GM18870 (cell line): ENCODE data around the gene RHD.
"Not testable (repeated sequence)": the region's sequence is repeated elsewhere in the genome, so short reads cannot be mapped to it uniquely, and the experiment has no call there.

Source experiments
- ATAC-seq: cut with Tn5 transposase; IDR thresholded peaks from one replicate; pipeline ENCODE4 v1.9.1; 2021; ENCODE audit warnings: moderate library complexity; ENCODE audit not compliant: unreplicated experiment

The RHD gene

DNA sequence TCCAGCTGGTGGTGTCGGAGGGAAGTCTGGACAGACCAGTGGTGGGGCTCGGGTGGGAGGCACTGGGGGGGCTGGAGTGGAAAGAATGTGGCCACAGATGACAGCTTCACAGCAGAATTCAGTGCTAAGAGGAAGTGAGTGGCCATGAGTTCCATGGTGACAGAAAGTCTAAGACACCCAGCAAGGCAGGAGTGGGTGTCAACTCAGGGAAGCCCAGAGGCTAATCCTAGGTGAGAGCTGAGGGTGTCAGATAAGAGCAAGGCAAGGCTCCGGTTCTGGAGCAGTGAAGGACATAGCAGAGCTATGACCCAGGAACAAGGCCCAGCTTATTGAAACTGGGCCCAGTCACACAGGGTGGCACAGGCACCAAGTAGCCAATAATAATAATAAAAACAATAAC is 30.0 kb downstream of the RHD start:
- not testable (repeated sequence) for ATAC-seq

DNA sequence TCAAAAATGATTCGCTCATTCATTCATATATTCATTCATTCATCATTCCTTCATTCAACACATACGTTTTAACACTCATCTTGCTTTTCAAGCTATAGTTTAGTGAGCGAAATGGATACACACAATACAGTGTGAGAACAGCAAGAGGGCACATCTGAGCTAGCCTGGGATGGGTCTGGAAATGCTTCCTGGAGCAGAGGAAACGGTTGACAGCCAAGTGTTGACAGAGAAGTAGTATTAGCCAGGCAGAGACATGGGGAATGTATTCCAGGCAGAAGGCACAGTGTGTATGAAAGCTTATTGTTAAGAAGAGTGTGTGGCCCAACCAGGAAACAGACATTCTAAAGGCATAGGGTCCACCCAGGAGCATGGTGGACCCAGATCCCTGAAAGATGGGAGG is 32.6 kb downstream of the RHD start:
- not testable (repeated sequence) for ATAC-seq

DNA sequence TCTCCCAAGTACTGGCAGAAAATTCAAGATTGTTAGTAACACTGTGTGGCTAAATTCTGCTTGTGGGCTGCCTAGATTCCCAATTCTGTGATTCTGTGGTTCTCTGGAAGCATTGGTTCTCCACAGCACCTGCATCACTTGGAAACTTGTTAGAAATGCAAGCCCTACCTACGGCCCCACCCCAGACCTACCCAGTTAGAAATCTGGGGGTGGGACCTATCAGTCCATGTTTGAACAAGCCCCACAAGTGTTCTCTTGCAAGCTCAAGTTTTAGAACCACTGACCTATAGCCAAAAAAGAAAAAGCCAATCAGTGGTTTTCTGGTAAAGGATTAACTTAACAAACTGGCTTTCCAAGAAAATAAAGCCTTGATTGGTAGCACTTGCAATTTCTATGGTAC is 35.9 kb downstream of the RHD start:
- ATAC-seq = not testable (repeated sequence)

DNA sequence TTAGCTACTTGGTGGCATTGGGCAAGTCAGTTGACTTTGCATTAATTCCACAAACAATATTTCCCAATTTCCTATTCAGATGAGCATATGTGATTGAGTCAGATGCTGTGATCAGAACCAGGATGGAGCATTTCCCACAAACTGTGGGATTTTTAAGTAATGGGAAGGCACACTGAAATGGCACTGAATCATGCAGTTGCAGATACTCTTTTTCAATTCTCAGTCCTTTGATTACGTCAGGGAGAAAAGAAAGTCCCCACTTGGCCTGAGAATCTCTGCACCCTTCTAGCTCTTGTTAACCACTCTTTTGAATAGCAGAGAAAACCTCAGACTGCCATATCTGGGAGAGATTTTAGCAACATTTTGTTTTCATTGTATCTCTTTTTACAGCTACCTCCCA is 36.8 kb downstream of the RHD start:
- ATAC-seq = not testable (repeated sequence)

DNA sequence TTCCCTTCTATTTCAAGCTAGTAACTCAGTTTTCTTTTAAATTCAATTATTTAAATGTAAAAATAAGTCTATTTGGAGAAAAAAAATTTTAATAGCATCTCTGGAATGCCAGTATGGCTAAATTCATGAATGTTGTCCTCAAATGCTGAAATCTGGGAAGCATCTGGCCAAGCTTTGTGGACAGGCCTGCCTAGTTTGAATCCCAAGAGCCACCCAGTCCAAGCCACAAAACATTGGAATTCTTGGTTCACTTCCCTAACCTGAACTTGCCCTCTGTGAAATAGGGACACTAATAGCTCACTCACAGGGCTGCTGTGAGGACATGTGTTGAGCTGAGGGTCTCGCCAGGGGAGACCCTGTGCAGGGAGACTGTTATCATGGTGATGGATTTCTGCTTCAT is 37.2 kb downstream of the RHD start:
- ATAC-seq = not testable (repeated sequence)

DNA sequence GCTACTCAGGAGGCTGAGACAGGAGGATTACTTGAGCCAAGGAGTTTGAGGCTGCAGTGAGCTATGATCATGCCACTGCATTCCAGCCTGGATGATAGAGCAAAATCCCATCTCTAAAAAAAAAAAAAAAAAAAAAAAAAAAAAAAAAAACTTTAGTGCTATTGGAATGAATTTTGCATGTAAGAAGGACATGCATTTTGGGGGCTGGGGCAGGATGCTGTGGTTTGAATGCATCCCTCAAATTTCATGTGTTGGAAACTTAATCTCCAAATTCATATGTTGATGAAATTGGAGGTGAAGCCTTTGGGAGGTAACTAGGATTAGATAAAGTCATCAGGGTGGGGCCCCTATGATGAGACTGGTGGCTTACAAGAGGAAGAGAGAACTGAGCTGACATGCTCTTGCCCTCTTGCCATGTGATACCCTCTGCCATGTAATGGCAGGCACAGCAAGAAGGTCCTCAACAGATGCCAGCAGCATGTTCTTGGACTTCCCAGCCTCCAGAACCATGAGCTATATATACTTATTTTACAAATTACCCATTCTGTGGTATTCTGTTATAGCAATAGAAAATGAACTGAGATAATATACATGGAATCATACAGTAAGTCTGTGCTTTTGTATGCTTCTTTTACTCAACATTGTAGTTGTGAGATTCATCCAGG is 40.6 kb downstream of the RHD start:
- not testable (repeated sequence) for ATAC-seq

DNA sequence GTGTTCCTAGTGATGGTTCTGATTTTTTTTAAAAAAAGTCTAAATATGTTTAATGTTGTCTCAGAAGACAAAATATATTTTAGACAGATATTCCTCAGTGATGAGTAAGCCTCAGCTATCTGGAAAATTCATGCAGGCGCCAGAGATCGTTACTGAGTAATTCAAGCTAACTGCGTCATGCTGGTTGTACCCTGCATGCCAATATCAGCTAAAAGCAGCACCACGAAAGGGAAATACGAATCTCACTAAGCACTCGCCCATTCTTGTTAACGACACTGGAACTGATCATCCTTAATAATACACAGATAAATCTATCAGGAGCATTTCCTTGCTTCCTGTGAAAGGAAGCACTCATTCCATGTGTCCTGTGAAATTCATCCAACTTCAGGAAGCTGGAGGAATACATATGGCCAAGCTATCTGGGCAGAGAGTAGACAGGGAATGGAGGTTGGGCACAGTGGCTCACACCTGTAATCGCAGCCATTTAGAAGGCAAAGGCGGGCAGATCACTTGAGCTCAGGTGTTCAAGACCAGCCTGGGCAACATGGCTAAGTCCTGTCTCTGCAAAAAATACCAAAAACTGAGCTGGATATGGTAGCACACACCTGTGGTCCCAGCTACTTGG is 48.1 kb downstream of the RHD start:
- ATAC-seq = not testable (repeated sequence)

DNA sequence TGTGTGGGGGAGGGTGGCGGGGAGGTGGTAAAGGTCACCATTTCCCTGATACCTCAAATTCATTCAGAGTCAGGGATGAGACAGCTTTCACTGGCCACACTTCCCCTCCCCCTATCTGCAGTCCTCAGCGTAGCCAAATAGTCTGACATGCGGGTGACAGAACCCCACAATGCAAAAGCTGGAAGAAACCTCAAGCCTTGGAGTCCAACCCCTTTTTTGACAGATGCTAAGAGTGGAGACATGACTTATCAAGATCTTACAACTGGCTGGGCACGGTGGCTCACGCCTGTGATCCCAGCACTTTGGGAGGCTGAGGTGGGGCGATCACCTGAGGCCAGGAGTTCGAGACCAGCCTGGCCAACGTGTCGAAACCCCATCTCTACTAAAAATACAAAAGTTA is 49.8 kb downstream of the RHD start:
- not testable (repeated sequence) for ATAC-seq

DNA sequence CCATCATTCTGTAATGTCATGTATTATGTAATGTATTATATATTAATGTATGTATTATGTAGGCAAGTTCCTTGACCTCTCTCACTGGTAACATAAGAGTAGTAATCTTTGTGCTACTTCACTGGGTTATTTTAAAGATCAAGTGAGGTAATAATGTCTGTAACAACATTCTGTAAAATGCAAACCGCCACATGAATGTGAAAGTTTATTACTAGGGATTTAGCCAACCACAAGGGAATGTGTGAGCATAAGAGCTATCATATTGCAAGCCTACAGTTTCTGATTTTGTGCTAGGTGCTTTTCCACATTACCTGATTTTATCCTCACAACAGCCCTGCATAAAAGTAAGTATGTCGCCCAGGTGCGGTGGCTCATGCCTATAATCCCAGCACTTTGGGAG is 52.1 kb downstream of the RHD start:
- ATAC-seq = not testable (repeated sequence)

DNA sequence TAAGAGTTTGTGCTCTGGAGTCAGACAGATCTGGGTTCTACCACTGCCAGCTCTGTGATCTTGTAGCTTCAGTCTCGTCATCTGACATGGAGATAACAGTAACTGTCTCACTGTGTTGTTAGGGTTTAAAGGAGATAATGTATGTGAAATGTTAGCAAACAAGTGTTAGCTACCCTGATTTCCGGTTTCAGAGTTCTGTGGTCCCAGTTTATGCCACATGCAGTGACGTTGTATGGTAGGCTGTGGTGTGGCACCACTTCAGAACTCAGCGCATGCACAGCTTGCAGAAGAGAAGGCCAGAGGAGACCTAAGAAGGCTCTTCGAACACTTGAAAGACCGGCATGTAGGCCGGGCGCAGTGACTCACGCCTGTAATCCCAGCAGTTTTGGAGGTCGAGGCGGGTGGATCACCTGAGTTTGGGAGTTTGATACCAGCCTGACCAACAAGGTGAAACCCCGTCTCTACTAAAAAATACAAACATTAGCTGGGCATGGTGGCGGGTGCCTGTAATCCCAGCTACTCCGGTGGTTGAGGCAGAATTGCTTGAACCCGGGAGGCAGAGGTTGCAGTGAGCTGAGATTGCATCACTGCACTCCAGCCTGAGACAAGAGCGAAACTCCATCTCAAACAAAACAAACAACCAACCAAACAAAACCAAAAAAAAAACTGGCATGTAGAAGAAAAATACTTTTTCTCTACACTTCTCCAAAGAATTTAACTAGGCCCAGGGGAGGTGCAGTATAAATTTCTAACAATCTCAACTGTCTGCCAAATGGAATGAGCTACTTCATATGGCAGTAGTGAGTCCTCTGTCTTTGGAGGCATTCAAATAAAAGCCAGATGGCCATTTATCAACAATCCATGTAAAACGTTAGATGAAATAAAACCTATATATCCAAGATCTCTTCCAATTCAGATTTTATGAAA is 55.8 kb downstream of the RHD start:
- not testable (repeated sequence) for ATAC-seq

DNA sequence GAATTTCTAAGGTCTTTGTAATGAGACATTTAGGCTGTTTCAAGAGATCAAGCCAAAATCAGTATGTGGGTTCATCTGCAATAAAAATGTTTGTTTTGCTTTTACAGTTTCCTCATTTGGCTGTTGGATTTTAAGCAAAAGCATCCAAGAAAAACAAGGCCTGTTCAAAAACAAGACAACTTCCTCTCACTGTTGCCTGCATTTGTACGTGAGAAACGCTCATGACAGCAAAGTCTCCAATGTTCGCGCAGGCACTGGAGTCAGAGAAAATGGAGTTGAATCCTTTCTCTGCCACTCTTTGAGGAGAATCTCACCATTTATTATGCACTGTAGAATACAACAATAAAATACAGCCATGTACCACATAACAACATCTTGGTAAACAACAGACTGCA is 56.5 kb downstream of the RHD start:
- not testable (repeated sequence) for ATAC-seq

DNA sequence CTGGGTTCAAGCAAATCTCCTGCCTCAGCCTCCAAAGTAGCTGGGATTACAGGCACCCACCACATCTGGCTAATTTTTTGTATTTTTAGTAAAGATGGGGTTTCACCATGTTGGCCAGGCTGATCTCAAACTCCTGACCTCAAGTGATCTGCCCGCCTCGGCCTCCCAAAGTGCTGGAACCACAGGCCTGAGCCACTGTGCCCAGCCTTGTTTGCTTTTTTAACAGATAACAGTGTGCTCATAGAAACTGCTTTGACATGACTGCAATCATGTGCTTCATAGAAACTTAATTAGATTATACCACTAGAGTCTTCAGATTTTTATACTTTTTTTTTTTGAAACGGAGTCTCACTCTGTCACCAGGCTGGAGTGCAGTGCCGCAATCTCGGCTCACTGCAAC is 57.0 kb downstream of the RHD start:
- ATAC-seq = not testable (repeated sequence)

DNA sequence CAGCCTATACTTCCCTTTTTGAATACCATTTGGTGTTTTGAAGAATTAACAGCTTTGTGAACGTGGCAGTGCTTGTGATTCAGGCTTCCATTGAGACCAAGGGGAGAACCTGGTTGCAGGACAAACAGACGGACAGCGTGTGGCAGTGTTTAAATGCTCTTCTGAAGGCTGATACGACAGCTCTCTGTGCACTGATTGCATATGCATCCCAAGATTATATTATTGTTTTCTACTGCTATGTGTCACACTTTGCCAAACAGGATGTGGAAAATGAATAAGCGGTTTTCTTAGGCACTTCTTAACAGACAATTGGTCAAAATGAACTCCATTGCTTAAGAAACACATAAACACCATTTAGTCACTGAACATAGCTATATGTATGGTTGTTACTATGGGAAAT is 57.6 kb downstream of the RHD start:
- ATAC-seq = not testable (repeated sequence)

DNA sequence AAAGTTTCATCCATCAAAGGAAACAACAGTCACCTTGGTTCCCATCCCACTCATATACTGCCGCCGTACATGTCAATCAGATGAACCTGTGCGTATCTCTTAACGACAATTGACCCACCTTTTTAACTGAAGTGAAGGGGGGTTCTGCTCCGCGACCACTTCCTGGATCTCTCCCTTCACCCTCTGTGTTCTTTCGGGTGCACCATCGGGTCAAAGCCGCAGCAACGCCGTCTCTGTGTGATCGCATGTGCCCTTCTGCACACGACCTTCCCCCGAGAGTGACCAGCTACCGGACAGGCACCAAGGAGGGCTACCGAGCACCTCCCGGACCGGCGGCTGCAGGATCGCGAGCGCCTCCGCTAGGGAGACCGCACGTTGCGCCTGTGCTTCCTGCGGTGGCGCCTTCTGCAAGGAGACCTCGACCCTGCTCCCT is 64.6 kb downstream of the RHD start:
- ATAC-seq = not testable (repeated sequence)

DNA sequence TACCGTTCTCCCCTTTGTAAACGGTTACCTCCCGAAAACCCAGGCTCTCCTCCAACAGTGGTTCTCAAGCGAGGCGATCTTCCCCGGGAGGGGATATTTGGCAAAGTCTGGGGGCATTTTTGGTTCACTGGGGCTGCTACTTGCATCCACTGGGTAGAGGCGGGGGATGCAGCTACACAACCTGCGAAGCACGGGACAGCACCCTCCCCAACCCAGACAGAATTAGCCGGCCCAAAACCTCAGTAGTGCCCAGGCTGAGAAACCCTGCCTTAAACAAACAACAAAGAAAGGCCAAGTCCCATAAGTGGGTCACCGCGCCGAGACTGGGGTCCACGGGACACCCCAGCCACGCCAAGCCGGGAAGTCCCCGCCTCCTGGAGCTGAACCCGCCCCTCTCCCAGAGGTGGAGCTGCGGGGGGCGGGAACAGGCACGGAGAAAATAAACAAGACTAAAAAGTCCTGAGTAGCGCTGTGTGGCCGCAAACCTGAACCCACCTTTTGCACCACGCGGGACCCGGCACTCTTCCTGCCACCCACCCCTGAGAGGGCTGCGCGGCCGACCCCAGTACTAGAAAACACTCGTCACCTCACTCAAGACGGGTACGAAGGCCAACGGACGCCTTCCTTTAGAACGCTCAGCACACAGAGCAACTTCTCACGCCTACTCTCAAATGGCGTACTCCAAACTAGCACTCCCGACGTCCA is 65.3 kb downstream of the RHD start:
- ATAC-seq = peak; percentile 71

DNA sequence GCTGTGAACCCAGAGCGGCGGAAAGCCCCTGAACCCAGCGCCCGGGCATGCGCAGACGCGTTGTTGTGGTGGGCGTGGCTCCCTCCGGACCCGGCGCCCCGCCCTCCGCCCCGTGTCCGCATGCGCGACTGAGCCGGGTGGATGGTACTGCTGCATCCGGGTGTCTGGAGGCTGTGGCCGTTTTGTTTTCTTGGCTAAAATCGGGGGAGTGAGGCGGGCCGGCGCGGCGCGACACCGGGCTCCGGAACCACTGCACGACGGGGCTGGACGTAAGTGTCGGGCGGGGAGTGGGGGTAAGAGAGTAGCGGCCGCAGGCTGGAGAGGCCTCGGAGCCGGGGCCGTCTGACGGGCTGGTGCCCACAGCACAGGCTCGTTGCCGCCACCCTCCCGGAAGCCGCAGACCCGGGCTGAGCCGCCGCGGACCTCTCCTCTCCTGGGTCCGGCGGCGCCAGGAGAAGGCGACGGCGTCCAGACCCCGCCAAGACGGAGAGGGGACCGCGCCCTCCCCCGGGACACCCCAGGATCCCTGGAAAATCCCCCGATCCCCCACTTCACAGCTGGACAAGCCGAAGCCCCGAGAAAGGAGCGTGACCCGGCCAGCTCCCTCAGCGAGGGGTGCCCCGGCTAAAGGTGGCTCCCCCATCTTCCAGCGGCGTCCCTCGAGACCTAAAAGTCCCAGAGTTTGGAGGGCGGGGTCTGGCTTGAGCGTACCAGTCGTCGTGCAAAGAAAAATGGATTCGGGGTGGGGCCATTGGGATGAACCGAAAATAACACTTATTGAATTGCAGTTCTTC is 66.1 kb downstream of the RHD start, which contains the start of gene TMEM50A:
TMEM50A (plus strand) TSS at position 147 of the 794 bp plus-strand sequence. CDS start 2,153 bp downstream, outside the sequence.
- peak; percentile 31 for ATAC-seq

DNA sequence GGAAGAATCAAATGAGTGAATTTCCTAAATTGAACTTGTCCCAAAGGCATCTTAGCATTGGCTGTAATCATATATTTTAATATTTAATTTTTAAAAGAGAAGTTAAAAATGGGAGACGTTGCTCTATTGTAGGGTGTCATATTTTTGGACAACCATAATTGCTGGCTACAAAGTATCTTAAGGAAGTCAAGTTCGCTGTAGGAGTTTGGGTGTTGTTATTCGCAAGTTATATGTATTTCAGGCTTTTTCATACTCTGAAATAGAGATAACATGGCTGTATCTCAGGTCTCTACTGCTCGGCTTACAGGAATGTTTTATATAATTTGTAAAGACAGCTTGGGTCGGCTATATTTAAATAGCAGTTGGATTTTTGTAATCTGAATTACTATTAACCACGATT is 66.7 kb downstream of the RHD start:
- no peak for ATAC-seq

DNA sequence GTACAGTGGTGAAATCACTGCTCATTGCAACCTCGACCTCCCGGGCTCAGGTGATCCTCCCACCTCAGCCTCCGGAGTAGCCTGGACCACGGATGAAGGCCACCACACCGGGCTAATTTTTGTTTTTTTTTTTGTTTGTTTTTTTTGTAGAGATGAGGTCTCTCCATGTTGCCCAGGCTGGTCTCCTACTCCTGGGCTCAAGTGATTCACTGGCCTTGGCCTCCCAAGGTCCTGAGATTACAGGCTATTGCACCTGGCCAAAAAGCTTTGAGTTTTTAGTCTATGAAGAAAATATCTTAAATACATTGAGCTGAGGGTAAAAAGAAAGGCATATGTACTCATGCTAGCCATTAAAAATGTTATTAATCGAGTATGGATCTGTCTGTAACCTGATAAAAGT is 69.4 kb downstream of the RHD start:
- ATAC-seq = no peak

DNA sequence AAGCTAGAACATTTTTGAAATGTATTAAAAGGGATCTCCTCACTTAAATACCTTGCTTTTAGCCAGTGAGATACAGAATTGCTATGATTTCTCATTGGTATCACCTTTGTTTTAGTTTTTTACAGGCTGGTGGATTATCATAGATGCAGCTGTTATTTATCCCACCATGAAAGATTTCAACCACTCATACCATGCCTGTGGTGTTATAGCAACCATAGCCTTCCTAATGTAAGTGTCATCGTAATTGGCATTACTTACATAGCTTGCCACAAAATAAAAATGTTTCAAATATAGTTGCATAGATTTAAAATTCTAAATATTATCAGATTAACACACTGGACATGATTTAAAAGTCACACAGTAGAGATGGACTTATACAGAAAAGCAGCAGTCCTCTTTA is 70.5 kb downstream of the RHD start:
- no peak for ATAC-seq

DNA sequence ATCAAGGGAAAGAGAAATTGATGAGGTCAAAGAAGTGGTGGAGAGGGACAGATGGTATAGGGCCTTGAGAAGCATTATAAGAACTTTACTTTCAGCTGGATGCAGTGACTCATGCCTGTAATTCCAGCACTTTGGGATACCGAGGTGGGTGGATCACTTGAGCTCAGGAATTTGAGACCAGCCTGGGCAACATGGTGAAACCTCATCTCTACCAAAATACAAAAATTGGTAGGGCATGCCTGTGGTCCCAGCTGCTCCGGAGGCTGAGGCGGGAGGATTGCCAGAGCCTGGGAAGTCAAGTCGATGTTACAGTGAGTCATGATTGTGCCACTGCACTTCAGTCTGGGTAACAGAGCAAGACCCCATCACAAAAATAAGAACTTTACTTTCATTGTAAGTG is 71.6 kb downstream of the RHD start:
- no peak for ATAC-seq
